ENCODE measurements around the gene GBA3. TPM values are rescaled to one million over a fixed set of nuclear protein-coding genes. Genes with fewer than 3 reads are reported as not detected.

GBA3 gene
- total RNA-seq, 4 donors from 2014 or later: 0.85 to 1.1 (median 0.98) TPM; not detected in 1

DNA sequence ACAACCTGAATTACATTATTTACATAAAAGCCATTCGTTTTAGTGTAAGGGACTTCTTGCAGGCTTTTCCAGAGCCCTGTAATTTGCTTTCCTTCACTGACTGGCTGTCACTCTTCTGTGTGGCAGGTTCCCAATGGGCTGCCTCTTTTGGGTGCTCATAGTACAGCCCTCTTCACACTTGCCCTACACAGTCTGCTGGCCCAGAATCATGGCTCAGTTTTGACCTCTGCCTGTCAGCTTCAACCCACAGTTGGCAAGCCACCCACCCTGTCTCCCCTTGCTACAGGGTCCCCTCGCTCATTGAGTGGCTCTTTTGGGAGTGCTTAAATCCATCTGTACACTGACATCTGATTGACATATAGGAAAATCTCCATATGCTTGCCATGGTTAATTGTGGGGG is 97.9 kb downstream of the GBA3 start:
- TF ChIP-seq, protein P1, sequence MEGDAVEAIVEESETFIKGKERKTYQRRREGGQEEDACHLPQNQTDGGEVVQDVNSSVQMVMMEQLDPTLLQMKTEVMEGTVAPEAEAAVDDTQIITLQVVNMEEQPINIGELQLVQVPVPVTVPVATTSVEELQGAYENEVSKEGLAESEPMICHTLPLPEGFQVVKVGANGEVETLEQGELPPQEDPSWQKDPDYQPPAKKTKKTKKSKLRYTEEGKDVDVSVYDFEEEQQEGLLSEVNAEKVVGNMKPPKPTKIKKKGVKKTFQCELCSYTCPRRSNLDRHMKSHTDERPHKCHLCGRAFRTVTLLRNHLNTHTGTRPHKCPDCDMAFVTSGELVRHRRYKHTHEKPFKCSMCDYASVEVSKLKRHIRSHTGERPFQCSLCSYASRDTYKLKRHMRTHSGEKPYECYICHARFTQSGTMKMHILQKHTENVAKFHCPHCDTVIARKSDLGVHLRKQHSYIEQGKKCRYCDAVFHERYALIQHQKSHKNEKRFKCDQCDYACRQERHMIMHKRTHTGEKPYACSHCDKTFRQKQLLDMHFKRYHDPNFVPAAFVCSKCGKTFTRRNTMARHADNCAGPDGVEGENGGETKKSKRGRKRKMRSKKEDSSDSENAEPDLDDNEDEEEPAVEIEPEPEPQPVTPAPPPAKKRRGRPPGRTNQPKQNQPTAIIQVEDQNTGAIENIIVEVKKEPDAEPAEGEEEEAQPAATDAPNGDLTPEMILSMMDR (IDR thresholded peaks at IDR 0.05; ENCODE audit: low read depth): no peak

DNA sequence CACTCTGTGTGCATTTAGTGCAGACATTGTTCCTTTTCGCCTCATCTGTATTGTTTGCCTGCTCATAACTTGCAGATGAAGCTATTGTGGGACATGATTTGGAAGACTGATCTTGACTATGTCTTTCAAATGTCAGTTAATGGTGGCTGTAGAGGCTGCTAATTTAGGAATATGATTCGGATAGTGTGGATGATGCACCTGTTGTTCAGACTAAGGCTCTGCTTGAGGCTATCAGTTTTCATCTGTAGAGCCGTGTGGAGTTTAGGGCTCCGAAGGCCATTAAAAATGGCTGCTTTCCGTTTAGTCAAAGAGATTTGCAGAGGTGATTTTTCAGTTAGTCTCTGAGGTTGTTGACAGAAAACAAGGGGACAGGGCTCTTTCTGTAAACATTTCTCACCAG is 102.0 kb downstream of the GBA3 start:
- TF ChIP-seq, protein P1 (IDR thresholded peaks at IDR 0.05; ENCODE audit: low read depth): no peak

DNA sequence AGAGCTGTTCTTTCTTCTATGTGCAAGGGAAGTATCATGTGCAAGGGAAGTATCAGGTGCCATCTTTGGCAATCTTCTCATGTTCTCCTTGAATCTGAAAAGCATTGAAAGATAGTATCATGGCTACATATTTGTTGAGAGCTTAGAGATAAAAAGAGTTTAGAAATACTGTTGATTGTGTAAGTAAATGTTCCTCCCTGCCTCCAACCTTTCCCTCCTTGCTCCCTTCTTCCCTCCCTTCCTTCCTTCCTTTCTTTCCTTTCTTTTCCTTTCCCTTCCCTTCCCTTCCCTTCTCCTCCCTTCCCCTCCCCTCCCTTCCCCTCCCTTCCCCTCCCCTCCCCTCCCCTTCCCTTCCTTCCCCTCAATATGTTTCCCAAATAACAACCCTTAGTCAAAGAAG is 108.7 kb downstream of the GBA3 start:
- TF ChIP-seq, protein P1 (IDR thresholded peaks at IDR 0.05; ENCODE audit: low read depth): no peak

DNA sequence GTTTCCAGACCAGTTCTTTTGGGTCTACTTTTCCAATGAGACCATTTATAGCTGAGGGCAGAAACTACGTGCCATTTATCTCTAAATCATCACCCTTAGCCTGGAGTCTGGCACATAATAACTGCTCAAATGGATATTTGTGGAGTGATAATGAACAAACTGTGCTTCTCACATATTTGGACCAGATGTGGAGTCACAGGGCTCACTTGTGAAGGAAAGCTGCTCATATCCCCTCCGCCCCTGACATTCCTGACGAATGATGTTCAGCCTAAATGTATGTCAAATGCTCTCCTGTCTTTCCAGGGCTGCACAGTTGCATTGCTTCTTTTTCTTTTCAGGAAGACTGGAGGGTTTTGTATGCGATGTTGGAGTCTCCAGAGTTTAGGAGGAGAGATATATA is 110.1 kb downstream of the GBA3 start:
- TF ChIP-seq, protein P1 (IDR thresholded peaks at IDR 0.05; ENCODE audit: low read depth): no peak

DNA sequence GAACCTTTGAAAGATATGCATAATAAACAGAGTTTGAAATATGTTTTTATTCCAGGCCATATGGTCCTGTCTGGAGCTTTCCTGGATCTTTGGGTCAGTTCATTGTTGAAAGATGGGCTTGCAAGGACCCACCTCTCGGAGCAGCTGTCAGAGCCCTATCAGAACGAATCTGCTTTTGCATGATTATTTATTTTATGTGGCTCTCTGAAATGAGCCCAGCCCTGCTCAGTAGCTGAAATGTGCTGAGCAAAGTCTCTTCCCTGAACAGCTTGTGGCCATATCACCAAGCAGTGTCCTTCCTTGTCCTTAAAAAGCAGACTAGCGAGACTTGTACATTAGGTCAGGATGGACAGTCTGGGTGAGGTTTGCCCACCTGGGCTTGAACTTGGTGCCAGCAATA is 110.8 kb downstream of the GBA3 start:
- TF ChIP-seq, protein P1 (IDR thresholded peaks at IDR 0.05; ENCODE audit: low read depth): no peak

DNA sequence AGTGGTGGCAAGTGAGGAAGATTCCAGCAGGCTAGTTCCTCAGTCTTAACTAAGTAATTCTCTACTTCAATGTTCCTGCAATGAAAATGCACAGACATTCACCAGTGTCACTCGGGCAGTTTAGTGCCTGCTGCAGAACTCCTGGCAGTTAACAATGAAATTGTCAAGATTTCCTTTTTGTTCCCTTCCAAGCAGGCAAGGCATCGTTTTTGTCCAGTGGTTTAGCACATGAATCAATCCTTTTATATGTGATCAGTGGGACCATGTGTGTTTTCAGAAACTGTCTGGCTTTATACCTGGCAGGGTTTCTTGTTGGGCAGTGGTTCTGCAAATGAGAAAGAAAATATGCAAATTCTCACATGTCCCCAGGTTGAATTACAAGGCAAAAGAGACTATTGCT is 122.2 kb downstream of the GBA3 start:
- TF ChIP-seq, protein P1 (IDR thresholded peaks at IDR 0.05; ENCODE audit: low read depth): no peak

DNA sequence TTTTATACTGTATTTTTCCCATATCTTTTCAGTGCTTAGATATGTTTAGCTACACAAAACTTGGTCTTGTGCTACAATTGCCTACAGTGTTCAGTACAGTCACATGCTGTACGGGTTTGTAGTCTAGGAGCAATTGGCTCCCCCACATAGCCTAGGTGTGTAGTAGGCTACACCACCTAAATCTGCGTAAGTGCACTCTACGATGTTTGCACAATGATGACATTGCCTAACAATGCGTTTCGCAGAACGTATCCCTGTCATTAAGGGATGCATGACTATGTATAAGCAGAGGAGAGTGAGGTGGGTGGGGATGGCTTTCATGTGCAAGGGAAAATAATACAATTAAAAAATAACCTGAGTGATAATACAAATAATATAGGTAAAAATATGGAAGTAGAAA is 131.4 kb downstream of the GBA3 start:
- TF ChIP-seq, protein P1 (IDR thresholded peaks at IDR 0.05; ENCODE audit: low read depth): no peak
